Measurements from ENCODE around the gene CFLAR. TPM values are rescaled to one million over a fixed set of nuclear protein-coding genes. Genes with fewer than 3 reads are reported as not detected.
"Not testable (repeated sequence)": the region's sequence is repeated elsewhere in the genome, so short reads cannot be mapped to it uniquely, and the experiment has no call there.

Gene CFLAR
- total RNA-seq, 4 donors from 2014 or later = 145 to 346 (median 176) TPM

DNA sequence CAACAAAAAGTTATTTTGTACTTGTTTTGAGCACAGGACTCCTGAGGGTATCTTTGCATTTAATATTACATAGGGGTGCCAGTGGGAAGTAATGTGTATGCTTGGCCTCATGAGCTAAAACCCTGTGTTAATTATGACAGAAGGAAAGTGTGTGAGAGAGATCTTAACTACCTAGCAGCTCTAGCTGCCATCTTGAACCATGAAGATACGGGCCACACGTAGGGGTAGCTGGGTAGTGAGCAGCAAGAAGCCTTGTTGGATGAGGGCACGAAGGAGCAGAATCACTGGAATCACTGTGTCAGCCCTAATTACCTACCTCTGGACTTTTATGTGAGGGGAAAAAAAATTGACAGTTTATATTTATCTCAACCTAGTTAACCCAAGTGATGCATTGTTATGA lies 51.6 kb downstream of the CFLAR start:
- Histone ChIP-seq H3K27ac (no peak overlapping the region), H3K4me3 (no peak overlapping the region), H3K4me1 (peaks cover 0 to 15% (median 4%) of the 10 kb centered on the region in 3 donors), H3K9me3 (peaks cover 0 to 3% (median 0%) of the 10 kb centered on the region in 3 donors), H3K36me3 (peaks cover 3 to 55% of the 10 kb centered on the region in 2 donors), H3K27me3 (no peaks in the 10 kb centered on the region)
- no peak for ATAC-seq
- WGBS, 2 donors (ENCODE audit: low coverage in 1 of 2) = 94 to 96% methylated on average over 3 of the region's 3 CpGs
- TF ChIP-seq EP300 (IDR thresholded peaks at IDR 0.05) (no peak), POLR2A (IDR thresholded peaks at IDR 0.05) (no peak), POLR2AphosphoS5 (IDR thresholded peaks at IDR 0.05) (no peak)
- TF ChIP-seq, protein P1, sequence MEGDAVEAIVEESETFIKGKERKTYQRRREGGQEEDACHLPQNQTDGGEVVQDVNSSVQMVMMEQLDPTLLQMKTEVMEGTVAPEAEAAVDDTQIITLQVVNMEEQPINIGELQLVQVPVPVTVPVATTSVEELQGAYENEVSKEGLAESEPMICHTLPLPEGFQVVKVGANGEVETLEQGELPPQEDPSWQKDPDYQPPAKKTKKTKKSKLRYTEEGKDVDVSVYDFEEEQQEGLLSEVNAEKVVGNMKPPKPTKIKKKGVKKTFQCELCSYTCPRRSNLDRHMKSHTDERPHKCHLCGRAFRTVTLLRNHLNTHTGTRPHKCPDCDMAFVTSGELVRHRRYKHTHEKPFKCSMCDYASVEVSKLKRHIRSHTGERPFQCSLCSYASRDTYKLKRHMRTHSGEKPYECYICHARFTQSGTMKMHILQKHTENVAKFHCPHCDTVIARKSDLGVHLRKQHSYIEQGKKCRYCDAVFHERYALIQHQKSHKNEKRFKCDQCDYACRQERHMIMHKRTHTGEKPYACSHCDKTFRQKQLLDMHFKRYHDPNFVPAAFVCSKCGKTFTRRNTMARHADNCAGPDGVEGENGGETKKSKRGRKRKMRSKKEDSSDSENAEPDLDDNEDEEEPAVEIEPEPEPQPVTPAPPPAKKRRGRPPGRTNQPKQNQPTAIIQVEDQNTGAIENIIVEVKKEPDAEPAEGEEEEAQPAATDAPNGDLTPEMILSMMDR (IDR thresholded peaks at IDR 0.05) = no peak

DNA sequence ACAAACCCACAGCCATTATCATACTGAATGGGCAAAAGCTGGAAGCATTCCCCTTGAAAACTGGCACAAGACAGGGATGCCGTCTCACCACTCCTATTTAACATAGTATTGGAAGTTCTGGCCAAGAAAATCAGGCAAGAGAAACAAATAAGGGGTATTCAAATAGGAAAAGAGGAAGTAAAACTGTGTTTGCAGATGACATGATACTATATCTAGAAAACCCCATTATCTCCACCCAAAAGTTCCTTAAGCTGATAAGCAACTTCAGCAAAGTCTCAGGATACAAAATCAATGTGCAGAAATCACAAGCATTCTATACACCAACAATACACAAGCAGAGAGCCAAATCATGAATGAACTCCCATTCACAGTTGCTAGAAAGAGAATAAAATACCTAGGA lies 52.5 kb downstream of the CFLAR start:
- WGBS, 2 donors (ENCODE audit: low coverage in 1 of 2) = 95 to 100% methylated on average over 1 of the region's 1 CpG
- not testable (repeated sequence) for H3K4me3 ChIP-seq, H3K9me3 ChIP-seq, H3K27ac ChIP-seq, H3K4me1 ChIP-seq, H3K27me3 ChIP-seq, ATAC-seq
- peaks cover 3 to 46% of the 10 kb centered on the region in 2 donors for H3K36me3 ChIP-seq

DNA sequence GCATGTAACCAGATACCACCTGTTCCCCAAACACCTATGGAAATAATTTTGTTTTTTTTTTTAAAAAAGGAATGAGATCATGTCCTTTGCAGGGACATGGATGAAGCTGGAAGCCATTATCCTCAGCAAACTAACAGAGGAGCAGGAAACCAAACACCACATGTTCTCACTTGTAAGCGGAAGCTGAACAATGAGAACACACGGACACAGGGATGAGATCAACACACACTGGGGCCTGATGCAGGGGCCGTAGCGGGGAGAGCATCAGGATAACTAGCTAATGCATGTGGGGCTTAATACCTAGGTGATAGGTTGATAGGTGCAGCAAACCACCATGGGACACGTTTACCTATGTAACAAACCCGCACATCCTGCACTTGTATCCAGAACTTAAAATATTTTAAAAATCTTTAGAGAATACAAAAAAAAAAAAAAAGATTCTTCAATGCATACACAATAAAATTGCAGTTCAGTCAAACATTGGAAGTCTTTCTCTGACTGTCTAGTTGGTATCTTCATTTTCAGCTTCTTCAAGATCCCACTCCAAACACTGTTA lies 55.4 kb downstream of the CFLAR start:
- peaks cover 0 to 17% of the 10 kb centered on the region in 2 donors for H3K36me3 ChIP-seq
- no peaks in the 10 kb centered on the region for H3K4me1 ChIP-seq
- peaks cover 0 to 3% (median 0%) of the 10 kb centered on the region in 3 donors for H3K9me3 ChIP-seq
- TF ChIP-seq POLR2A (IDR thresholded peaks at IDR 0.05) = no peak
- TF ChIP-seq, protein P1 (IDR thresholded peaks at IDR 0.05) = no peak
- no peak for TF ChIP-seq POLR2AphosphoS5 (IDR thresholded peaks at IDR 0.05)
- no peak for TF ChIP-seq EP300 (IDR thresholded peaks at IDR 0.05)
- no peak for ATAC-seq
- WGBS, 2 donors (ENCODE audit: low coverage in 1 of 2) = 57 to 60% methylated on average over 6 of the region's 6 CpGs
- H3K4me3 ChIP-seq = no peak overlapping the region
- H3K27ac ChIP-seq = no peak overlapping the region
- H3K27me3 ChIP-seq = no peaks in the 10 kb centered on the region

DNA sequence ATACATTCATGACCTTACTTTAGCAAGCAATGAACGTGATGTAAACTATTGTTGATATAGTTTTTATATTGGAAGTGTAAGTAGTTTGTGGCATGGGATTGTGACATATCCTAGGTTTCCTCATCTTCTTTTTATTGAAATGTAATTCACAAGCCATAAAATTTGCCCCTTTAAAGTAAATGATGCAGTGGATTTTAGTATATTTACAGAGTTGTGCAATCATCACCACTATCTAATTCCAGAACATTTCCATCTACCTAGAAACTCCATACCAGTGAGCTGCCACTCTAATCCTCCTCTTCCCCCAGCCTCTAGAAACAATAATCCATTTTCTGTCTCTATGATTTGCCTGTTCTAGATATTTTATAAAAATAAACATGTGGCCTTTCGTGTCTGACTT lies 56.3 kb downstream of the CFLAR start:
- TF ChIP-seq EP300 (IDR thresholded peaks at IDR 0.05) (no peak), POLR2AphosphoS5 (IDR thresholded peaks at IDR 0.05) (no peak), POLR2A (IDR thresholded peaks at IDR 0.05) (no peak)
- TF ChIP-seq, protein P1 (IDR thresholded peaks at IDR 0.05) = no peak
- H3K4me1 ChIP-seq = peaks cover 0 to 3% (median 0%) of the 10 kb centered on the region in 3 donors
- ATAC-seq = no peak

DNA sequence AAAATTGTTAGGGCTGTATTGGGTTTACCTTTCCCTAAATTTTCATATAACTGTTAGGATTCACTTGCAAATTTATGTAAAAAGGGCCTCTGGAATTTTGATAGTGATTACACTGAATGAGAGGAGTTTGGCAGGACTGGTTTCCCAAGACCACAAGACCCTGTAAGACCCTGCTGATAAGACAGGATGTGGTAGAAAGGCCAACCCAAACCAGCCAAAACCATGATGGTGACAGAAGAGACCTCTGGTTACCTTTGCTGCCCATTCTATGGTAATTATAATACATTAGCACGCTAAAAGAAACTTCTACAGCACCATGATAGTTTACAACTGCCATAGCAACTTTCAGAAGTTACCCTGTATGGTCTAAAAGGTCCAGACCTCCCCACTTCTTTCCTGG lies 58.7 kb downstream of the CFLAR start:
- Histone ChIP-seq H3K27ac (no peak overlapping the region), H3K27me3 (no peaks in the 10 kb centered on the region), H3K4me1 (peaks cover 0 to 8% (median 0%) of the 10 kb centered on the region in 3 donors), H3K36me3 (no peaks in the 10 kb centered on the region), H3K9me3 (no peaks in the 10 kb centered on the region), H3K4me3 (no peak overlapping the region)
- no peak for ATAC-seq
- WGBS, 2 donors (ENCODE audit: low coverage in 1 of 2) = 20 to 43% methylated on average over 1 of the region's 1 CpG
- TF ChIP-seq POLR2AphosphoS5 (IDR thresholded peaks at IDR 0.05) = no peak
- no peak for TF ChIP-seq POLR2A (IDR thresholded peaks at IDR 0.05)
- TF ChIP-seq, protein P1 (IDR thresholded peaks at IDR 0.05) = no peak
- TF ChIP-seq EP300 (IDR thresholded peaks at IDR 0.05) = no peak

More for the DNA sequence above, 56.3 kb downstream of the CFLAR start:
- WGBS, 2 donors (ENCODE audit: low coverage in 1 of 2) = 48 to 57% methylated on average over 2 of the region's 2 CpGs
- no peaks in the 10 kb centered on the region for H3K27me3 ChIP-seq
- H3K27ac ChIP-seq = no peak overlapping the region
- H3K4me3 ChIP-seq = no peak overlapping the region
- peaks cover 0 to 3% (median 0%) of the 10 kb centered on the region in 3 donors for H3K9me3 ChIP-seq
- peaks cover 0 to 8% of the 10 kb centered on the region in 2 donors for H3K36me3 ChIP-seq
